Activated CD4-positive, alpha-beta T cell treated with anti-CD3 and anti-CD28 coated beads for 24 hours (primary cell): ENCODE measurements around the gene XPR1.
"Not testable (repeated sequence)": the region's sequence is repeated elsewhere in the genome, so short reads cannot be mapped to it uniquely, and the experiment has no call there.

Experiments
- DNase-seq, 2 donors: peaks; one replicate each; pipeline ENCODE4 v3.0.0-alpha.2; 2020; ENCODE audit warnings: low read depth in 2 of 2

XPR1 gene

DNA sequence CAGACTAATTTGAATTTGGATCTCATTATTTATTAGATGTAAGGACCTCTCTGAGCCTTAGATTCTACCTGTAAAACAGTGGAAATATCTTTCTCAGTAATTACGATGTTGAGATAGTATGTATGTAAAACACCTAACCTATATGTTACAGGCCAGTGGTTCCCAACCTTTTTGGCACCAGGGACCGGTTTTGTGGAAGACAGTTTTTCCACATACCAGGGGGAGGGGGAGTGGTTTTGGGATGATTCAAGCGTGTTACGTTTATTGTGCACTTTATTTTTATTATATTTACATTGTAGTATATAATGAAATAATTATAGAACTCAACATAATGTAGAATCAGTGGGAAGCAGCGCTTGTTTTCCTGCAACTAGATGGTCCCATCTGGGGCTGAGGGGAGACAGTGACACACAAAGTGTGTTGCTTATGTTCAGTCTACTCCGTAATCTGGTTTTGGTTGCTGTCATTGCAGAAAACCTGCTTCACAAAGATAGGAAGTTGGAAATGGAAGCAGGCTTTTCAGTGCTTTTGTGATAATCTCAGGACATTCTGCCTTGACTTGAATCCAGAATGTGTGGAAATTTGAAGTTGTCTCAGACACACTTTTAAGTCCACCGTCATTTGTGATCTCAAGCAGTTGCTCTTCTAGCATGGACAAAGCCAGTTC is 12.8 kb downstream of the XPR1 start:
- DNase-seq = no peak

DNA sequence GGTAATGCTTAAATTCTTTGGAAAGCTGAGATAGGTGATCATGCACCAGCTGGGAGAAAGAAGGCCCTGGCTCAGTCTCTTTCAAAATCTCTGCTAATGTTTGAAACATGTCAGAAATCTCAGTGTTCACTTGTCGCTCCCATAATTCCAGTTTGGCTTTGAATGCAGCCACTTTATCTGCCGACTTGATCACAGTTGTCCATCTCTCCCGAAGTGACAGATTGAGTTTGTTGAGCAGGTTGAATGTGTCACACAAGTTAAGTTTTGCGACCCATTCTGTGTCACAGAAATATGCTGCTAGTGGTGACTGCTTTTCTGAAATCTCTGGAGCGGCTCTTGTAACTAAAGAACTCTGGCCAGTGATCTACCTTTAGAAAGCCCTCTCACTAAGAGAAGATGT is 13.4 kb downstream of the XPR1 start:
- DNase-seq = not testable (repeated sequence)

DNA sequence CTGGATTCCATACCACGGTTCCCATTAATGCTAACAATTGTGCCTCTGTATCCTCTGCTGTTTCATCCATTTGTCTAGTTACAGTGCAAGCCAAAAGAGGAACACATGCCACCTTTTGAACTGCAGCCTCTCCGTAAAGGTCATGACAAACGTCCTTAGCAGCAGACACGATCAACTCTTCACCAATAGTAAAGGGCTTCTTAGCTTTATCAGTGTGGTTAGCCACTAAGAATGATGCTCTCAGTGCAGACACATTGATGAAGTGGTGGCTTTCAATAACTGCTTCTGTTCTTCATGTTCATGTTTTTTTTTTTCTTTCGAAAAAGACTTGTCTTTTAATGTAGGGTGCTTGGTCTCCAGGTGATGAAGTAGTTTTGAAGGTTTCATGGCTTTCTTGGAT is 14.3 kb downstream of the XPR1 start:
- no peak for DNase-seq

DNA sequence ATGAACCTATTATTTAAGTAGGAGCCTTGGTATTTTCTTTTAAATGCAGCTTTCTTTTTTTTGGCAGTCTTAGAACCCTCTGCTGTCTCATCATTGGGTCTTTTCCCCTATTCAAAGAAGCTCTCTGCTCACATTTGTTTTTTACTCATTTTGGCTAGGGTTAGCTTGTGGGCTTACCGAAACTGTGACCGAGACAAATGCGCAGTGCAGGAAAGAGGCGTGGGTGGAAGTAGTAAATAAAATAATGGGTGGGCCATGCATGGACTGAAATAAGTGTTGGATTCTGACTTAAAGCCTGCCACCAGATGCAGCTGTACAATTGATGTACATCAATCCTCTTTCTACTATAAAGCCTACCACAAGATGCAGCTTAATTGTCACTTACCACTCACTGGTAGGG is 14.7 kb downstream of the XPR1 start:
- no peak for DNase-seq

DNA sequence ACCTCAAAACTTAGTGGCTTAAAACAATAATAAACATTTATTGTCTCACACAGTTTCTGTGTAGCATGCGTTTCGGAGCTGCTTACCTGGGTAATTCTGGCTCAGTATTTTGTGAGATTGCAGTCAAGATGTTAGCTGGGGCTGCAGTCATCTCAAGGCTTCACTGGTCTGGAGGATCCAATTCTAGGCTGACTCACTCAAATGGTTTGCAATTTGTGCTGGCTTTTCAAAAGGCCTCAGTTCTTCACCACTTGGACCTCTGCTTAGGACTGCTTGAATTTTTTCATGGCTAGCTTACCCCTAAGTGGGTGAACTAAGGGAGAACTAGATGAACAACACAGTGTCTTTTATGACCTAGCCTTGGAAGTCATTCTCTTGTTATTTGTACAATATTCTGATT is 21.0 kb downstream of the XPR1 start:
- no peak for DNase-seq

DNA sequence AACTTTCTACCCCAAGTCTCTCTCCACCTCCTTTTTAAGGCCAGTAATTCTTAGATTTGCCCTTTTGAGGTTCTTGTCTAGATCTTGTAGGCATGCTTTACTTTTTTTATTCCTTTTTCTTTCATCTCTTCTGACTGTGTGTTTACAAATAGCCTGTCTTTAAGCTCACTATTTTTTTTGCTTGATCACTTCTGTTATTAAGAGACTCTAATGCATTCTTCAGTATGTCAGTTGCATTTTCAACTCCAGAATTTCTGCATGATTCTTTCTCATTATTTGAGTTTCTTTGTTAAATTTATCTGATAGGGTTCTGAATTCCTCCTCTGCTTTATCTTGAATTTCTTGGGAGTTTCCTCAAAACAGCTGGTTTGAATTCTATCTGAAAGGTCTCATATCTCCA is 30.9 kb downstream of the XPR1 start:
- DNase-seq = no peak

DNA sequence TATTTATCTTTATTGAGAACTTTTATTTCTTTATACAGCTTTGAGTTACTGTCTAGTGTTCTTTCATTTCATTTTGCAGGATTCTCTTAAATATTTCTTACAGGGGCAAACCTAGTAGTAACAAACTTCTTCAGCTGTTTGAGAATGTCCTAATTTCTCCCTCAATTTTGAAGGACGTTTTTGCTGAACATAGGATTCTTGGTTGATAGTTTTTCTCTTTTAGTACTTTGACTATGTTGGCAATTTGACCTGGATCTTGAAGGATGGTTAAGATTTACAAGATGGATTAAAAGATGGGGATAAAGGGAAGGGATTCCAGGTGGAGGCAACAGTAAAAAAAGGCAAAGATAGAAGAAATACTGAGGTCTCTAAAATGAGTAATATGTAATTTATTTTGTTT is 38.9 kb downstream of the XPR1 start:
- no peak for DNase-seq

GRCh38 chr1:180672105-180672504 is 40.3 kb downstream of the XPR1 start:
- DNase-seq = no peak

GRCh38 chr1:180672505-180672904 is 40.7 kb downstream of the XPR1 start:
- no peak for DNase-seq

GRCh38 chr1:180674603-180675530 is 43.0 kb downstream of the XPR1 start:
- no peak for DNase-seq

GRCh38 chr1:180675586-180675985 is 43.8 kb downstream of the XPR1 start:
- no peak for DNase-seq

DNA sequence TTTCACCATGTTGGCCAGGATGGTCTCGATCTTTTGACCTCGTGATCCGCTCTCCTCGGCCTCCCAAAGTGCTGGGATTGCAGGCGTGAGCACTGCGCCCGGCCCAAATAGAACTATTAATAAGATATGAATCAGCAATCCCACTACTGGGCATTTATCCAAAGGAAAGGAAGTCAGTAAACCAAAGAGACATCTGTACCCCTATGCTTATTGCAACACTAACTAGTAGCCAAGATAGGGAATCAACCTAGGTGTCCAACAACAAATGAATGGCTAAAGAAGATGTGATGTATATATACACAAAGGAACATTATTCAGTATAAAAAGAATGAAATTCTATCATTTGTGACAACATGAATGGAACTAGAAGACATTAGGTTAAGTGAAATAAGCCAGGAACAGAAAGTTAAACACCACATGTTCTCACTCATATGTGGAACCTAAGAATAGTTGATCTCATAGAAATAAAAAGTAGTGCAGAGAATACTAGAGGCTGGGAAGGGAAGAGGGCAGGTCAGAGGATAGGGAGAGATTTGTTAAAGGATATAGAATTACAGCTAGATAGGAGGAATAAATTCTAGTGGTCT is 48.8 kb downstream of the XPR1 start:
- DNase-seq = no peak

DNA sequence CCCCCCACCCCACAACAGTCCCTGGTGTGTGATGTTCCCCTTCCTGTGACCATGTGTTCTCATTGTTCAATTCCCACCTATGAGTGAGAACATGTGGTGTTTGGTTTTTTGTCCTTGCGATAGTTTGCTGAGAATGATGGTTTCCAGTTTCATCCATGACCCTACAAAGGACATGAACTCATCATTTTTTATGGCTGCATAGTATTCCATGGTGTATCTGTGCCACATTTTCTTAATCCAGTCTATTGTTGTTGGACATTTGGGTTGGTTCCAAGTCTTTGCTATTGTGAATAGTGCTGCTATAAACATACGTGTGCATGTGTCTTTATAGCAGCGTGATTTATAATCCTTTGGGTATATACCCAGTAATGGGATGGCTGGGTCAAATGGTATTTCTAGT is 51.3 kb downstream of the XPR1 start:
- DNase-seq = not testable (repeated sequence)

DNA sequence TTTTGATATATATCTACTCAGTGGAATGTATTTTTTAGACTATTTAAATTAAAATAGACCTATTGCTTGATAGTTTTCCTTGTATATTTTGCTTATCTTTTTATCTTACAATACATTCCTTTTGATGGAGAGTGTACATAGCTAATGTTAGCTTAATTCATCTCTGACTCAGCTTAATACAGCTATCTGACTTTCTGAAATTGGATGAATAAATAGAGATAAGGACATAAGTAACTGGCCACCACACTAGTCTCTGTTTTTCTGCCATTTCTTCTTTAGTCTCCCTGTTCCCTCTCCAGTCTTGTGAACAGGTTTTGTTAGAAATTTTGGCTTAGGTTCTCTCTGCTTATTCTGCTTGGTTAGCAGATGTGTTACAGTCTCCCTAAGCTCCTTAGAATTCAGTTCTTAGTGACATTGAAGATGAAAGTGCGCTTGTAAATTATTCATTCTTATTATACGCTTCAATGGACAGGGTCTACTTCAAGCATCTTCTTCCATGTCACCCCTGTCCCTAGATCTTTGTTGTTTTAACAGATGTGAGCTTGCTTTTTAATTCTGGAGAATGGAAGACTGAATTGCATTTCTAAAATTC is 59.6 kb downstream of the XPR1 start:
- no peak for DNase-seq

DNA sequence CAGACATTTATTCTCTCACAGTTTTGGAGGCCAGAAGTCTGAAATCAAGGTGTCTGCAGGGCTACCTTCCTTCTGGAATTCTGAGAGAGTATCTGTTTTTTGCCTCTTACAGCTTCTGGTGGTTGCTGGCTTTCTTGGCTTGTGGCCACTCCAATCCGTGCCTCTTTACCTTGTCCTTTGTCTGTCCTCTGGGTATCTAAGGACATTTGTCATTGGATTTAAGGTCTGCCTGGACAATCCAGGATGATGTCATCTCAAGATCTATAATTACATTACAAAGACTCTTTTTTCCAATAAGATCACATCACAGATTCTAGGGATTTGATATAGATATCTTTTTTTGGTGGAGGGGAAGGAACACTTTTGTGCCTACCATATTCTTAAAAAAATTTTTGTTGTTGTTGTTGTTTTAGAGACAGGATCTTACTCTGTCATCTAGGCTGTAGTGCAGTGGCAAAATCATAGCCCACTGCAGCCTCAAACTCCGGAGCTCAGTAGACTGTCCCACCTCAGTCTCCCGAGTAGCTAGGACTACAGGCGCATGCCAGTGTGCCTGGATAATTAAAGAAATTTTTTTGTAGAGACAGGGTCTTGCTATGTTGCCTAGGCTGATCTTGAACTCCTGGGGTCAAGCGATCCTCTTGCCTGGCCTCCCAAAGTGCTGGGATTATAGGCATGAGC is 61.9 kb downstream of the XPR1 start:
- no peak for DNase-seq

GRCh38 chr1:180695282-180695681 is 63.5 kb downstream of the XPR1 start:
- no peak for DNase-seq

DNA sequence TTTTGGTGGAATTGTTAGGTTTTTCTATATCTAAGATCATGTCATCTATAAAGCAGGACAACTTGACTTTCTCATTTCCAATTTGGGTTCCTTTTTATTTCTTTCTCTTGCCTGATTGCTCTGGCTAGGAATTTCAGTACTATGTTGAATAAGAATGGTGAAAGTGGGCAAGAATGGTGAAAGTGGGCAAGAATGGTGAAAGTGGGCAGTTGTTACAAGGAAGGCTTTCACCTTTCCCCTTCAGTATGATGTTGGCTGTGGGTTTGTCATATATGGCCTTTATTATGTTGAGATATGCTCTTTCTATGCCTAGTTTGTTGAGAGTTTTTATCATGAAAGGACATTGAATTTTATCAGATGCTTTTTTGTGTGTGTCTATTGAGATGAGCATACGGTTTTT is 64.5 kb downstream of the XPR1 start:
- no peak for DNase-seq

GRCh38 chr1:180698580-180698979 is 66.8 kb downstream of the XPR1 start:
- DNase-seq = no peak

DNA sequence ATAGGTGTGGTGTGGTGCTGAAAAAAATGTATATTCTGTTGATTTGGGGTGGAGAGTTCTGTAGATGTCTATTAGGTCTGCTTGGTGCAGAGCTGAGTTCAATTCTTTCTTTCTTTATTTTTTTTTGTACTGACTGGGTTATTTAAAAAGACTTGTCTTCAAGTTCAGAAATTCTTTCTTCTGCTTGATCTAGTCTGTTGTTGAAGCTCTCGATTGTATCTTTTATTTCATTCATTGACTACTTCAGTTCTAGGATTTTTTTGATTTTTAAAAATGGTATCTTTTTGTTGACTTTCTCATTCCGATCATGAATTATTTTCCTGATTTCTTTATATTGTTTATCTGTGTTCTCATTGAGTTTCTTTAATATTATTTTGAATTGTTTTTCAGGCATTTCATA is 70.6 kb downstream of the XPR1 start:
- DNase-seq = not testable (repeated sequence)

DNA sequence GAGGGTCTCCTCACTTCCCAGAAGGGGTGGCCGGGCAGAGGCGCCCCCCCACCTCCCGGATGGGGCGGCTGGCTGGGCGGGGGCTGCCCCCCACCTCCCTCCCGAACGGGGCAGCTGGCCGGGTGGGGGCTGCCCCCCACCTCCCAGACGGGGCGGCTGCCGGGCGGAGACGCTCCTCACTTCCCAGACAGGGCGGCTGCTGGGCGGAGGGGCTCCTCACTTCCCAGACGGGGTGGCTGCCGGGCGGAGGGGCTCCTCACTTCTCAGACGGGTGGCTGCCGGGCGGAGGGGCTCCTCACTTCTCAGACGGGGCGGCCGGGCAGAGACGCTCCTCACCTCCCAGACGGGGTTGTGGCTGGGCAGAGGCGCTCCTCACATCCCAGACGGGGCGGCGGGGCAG is 78.9 kb downstream of the XPR1 start:
- DNase-seq = not testable (repeated sequence)

DNA sequence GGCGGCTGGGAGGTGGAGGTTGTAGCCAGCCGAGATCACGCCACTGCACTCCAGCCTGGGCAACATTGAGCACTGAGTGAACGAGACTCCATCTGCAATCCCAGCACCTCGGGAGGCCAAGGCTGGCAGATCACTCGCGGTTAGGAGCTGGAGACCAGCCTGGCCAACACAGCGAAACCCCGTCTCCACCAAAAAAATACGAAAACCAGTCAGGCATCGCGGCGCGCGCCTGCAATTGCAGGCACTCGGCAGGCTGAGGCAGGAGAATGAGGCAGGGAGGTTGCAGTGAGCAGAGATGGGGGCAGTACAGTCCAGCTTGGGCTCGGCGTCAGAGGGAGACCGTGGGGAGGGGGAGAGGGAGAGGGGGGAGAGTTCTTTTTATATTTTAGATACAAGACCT is 79.4 kb downstream of the XPR1 start:
- not testable (repeated sequence) for DNase-seq

- DNase-seq = no peak
Measured at GRCh38 chr1:180720753-180721152, 88.9 kb downstream of the XPR1 start.
